Stimulated activated effector memory CD8-positive, alpha-beta T cell treated with anti-CD3 and anti-CD28 coated beads, Interleukin-12 subunit alpha, Interleukin-12 subunit beta, amount 100 ng/mL, for 72 hours (primary cell): ENCODE measurements around the gene NEDD4L.
A peak's percentile ranks its signal among the peaks of the same experiment; 100 is the strongest.
"Not testable (repeated sequence)": the region's sequence is repeated elsewhere in the genome, so short reads cannot be mapped to it uniquely, and the experiment has no call there.

Experiments used
- ATAC-seq: fragments of 150-1000 bp; cut with Tn5 transposase; 2 replicates; pipeline ENCODE4 v1.10.0; 2021
- DNase-seq, 2 donors: peaks; one replicate each; pipeline ENCODE4 v3.0.0; 2021 to 2022; ENCODE audit warnings: low spot score in 2 of 2
- H3K27ac Mint-ChIP-seq: one replicate; pipeline ENCODE4 v1.8.0; 2022; ENCODE audit warnings: mild to moderate bottlenecking, mixed read lengths
- H3K36me3 Mint-ChIP-seq: one replicate; pipeline ENCODE4 v1.8.0; 2022; ENCODE audit warnings: mild to moderate bottlenecking, mixed read lengths
- H3K4me1 Mint-ChIP-seq: one replicate; pipeline ENCODE4 v1.8.0; 2022; ENCODE audit warnings: mixed read lengths
- H3K4me3 Mint-ChIP-seq: one replicate; pipeline ENCODE4 v1.8.0; 2022; ENCODE audit warnings: mild to moderate bottlenecking, mixed read lengths
- H3K9me3 Mint-ChIP-seq: one replicate; pipeline ENCODE4 v1.8.0; 2022; ENCODE audit warnings: mixed read lengths

NEDD4L gene

GRCh38 chr18:58152216-58152615, 108.2 kb downstream of the NEDD4L start:
- Mint-ChIP-seq H3K9me3 (no peaks in the 10 kb centered on the region), H3K4me3 (no peak overlapping the region), H3K4me1 (peaks cover 6% of the 10 kb centered on the region), H3K36me3 (no peaks in the 10 kb centered on the region), H3K27ac (no peak overlapping the region)
- DNase-seq: no peak
- no peak for ATAC-seq

GRCh38 chr18:58152891-58153290, 108.9 kb downstream of the NEDD4L start:
- Mint-ChIP-seq H3K4me1 (peaks cover 6% of the 10 kb centered on the region), H3K27ac (no peak overlapping the region), H3K36me3 (no peaks in the 10 kb centered on the region), H3K4me3 (no peak overlapping the region), H3K9me3 (no peaks in the 10 kb centered on the region)
- ATAC-seq (no peak), DNase-seq (no peak)

DNA sequence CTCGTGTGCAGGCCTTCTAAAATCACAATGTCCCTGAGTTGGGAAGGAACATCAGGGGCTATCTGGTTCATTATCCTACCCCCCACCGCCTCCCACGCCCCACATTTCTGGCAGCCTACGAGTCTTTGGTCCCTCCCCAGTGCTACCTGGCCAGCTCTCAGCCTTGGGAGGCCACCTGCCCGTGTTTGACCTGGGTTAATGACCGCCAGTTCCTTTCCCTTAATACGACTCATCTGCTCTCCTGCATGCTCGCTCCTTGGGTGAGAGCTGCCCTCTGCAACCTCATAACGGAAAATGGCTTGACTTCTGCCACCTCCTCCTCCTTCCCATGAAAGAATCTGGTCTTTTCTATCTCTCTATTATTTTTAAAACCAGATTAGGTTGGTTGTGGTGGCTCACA, 112.5 kb downstream of the NEDD4L start:
- H3K4me1 Mint-ChIP-seq: no peaks in the 10 kb centered on the region
- ATAC-seq (no peak), DNase-seq (no peak)
- no peaks in the 10 kb centered on the region for H3K9me3 Mint-ChIP-seq
- no peaks in the 10 kb centered on the region for H3K36me3 Mint-ChIP-seq
- no peak overlapping the region for H3K4me3 Mint-ChIP-seq
- no peak overlapping the region for H3K27ac Mint-ChIP-seq

GRCh38 chr18:58157237-58157636, 113.2 kb downstream of the NEDD4L start:
- H3K27ac Mint-ChIP-seq: no peak overlapping the region
- H3K4me1 Mint-ChIP-seq: no peaks in the 10 kb centered on the region
- no peaks in the 10 kb centered on the region for H3K36me3 Mint-ChIP-seq
- H3K9me3 Mint-ChIP-seq: no peaks in the 10 kb centered on the region
- DNase-seq (no peak), ATAC-seq (no peak)
- no peak overlapping the region for H3K4me3 Mint-ChIP-seq

- DNase-seq: no peak
- H3K4me1 Mint-ChIP-seq: no peaks in the 10 kb centered on the region
- peak; percentile 43 for ATAC-seq
- H3K27ac Mint-ChIP-seq: no peak overlapping the region
- no peaks in the 10 kb centered on the region for H3K9me3 Mint-ChIP-seq
- no peaks in the 10 kb centered on the region for H3K36me3 Mint-ChIP-seq
- no peak overlapping the region for H3K4me3 Mint-ChIP-seq
Measured at GRCh38 chr18:58158008-58158407, 114.0 kb downstream of the NEDD4L start.

DNA sequence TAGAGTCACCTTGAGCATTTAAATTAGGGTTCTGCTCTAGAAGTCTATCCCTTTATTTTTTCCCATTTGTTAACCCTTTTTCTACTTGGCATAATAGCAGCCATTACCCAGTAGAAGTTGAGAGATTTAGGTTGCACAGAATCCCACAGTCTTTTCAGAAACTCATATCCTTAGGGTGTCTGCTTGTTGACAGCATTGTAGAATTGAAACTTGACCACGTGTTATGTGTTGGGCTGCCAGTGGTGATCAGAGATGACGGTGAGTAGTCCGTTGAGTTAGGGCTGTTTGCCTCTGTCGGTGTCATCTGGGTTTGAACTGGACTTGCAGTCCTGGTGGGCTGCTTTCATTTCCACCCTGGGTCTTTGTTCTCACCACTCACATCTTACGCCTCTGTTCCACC, 114.4 kb downstream of the NEDD4L start:
- Mint-ChIP-seq H3K4me1 (no peaks in the 10 kb centered on the region), H3K4me3 (no peak overlapping the region), H3K27ac (no peak overlapping the region), H3K9me3 (no peaks in the 10 kb centered on the region), H3K36me3 (no peaks in the 10 kb centered on the region)
- ATAC-seq: peak; percentile 48
- no peak for DNase-seq

- Mint-ChIP-seq H3K36me3 (no peaks in the 10 kb centered on the region), H3K4me3 (no peak overlapping the region), H3K9me3 (no peaks in the 10 kb centered on the region), H3K4me1 (no peaks in the 10 kb centered on the region), H3K27ac (no peak overlapping the region)
- no peak for DNase-seq
- no peak for ATAC-seq
Measured at GRCh38 chr18:58161659-58162058, 117.6 kb downstream of the NEDD4L start.

- Mint-ChIP-seq H3K9me3 (no peaks in the 10 kb centered on the region), H3K27ac (no peak overlapping the region), H3K36me3 (no peaks in the 10 kb centered on the region), H3K4me1 (no peaks in the 10 kb centered on the region), H3K4me3 (no peak overlapping the region)
- ATAC-seq (no peak), DNase-seq (no peak)
Measured at GRCh38 chr18:58162127-58162526, 118.1 kb downstream of the NEDD4L start.

- no peak overlapping the region for H3K4me3 Mint-ChIP-seq
- no peak for ATAC-seq
- no peak overlapping the region for H3K27ac Mint-ChIP-seq
- H3K9me3 Mint-ChIP-seq: no peaks in the 10 kb centered on the region
- DNase-seq: no peak
- H3K4me1 Mint-ChIP-seq: no peaks in the 10 kb centered on the region
- no peaks in the 10 kb centered on the region for H3K36me3 Mint-ChIP-seq
Measured at GRCh38 chr18:58163004-58163590, 119.1 kb downstream of the NEDD4L start.

GRCh38 chr18:58166278-58166844, 122.3 kb downstream of the NEDD4L start:
- DNase-seq (no peak), ATAC-seq (no peak)
- no peak overlapping the region for H3K4me3 Mint-ChIP-seq
- no peaks in the 10 kb centered on the region for H3K9me3 Mint-ChIP-seq
- H3K4me1 Mint-ChIP-seq: no peaks in the 10 kb centered on the region
- H3K36me3 Mint-ChIP-seq: no peaks in the 10 kb centered on the region
- no peak overlapping the region for H3K27ac Mint-ChIP-seq

DNA sequence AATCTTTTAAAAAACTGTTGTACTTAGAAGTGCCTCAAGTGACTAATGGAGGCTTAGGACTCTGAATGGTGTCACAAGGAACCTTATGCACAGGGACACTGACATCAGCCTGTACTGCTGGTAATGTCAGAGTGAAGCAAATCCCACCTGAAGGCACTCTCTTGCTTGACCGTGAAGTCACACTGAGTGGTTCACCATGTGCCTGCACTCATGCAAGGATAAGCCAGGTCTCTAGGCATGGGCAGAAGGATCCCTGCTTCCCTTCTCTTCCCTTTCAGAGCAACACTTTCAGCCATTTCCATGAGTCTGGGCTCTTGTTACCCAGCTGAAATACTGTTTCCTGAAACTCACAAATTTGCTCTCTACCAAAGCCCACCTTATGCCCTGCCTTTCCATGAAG, 123.0 kb downstream of the NEDD4L start:
- Mint-ChIP-seq H3K27ac (no peak overlapping the region), H3K36me3 (no peaks in the 10 kb centered on the region), H3K9me3 (no peaks in the 10 kb centered on the region), H3K4me1 (no peaks in the 10 kb centered on the region), H3K4me3 (no peak overlapping the region)
- ATAC-seq: no peak
- no peak for DNase-seq

GRCh38 chr18:58168221-58168620, 124.2 kb downstream of the NEDD4L start:
- no peaks in the 10 kb centered on the region for H3K4me1 Mint-ChIP-seq
- H3K27ac Mint-ChIP-seq: no peak overlapping the region
- no peak for DNase-seq
- H3K9me3 Mint-ChIP-seq: no peaks in the 10 kb centered on the region
- H3K4me3 Mint-ChIP-seq: no peak overlapping the region
- H3K36me3 Mint-ChIP-seq: no peaks in the 10 kb centered on the region
- ATAC-seq: no peak

DNA sequence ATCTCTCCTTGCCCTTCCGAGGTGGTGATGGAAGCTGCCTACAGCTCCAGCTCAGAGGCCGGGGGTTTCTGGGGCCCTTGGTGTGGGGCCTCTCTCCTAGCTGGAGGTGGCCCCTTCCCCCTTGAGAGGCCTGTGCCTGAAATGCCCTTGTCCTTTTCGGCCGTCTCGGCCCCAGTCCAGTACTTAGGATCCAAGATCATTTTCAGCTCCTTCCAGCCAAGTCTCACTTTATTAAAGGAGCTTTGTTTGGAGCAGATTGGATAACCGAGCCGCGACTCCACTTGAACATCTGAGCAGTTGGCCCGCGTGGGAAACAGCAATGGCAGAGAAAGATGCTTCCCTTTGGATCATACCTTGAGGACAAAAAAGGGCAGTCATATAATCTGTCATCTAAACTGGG, 125.0 kb downstream of the NEDD4L start:
- Mint-ChIP-seq H3K4me3 (no peak overlapping the region), H3K9me3 (no peaks in the 10 kb centered on the region), H3K4me1 (no peaks in the 10 kb centered on the region), H3K36me3 (no peaks in the 10 kb centered on the region), H3K27ac (no peak overlapping the region)
- DNase-seq: no peak
- no peak for ATAC-seq

DNA sequence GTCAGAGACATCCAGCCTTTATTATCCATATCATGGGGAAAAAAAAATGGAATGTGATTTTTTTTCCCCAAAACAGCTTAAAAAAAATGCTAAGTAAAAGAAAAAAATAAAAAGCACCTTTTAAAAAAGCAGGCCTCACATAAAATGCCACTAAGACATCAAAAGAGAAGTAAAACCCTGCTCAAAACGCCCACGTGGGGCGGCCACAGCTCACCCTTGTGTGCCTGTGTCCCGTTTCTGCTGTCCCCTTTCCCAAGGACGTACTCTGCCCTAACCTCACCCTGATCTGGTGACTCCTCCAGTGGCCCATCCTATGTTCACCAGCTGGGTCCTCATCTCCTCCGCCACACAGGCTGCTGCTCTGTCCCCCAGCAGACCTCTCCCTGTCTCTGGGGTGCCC, 125.4 kb downstream of the NEDD4L start:
- DNase-seq (no peak), ATAC-seq (no peak)
- H3K36me3 Mint-ChIP-seq: no peaks in the 10 kb centered on the region
- H3K4me1 Mint-ChIP-seq: no peaks in the 10 kb centered on the region
- H3K9me3 Mint-ChIP-seq: no peaks in the 10 kb centered on the region
- H3K27ac Mint-ChIP-seq: peak overlapping the region; percentile 21
- no peak overlapping the region for H3K4me3 Mint-ChIP-seq

GRCh38 chr18:58170036-58170435, 126.0 kb downstream of the NEDD4L start:
- H3K4me1 Mint-ChIP-seq, H3K36me3 Mint-ChIP-seq, H3K4me3 Mint-ChIP-seq, H3K9me3 Mint-ChIP-seq, DNase-seq, ATAC-seq: not testable (repeated sequence)
- H3K27ac Mint-ChIP-seq: peak overlapping the region; percentile 21

DNA sequence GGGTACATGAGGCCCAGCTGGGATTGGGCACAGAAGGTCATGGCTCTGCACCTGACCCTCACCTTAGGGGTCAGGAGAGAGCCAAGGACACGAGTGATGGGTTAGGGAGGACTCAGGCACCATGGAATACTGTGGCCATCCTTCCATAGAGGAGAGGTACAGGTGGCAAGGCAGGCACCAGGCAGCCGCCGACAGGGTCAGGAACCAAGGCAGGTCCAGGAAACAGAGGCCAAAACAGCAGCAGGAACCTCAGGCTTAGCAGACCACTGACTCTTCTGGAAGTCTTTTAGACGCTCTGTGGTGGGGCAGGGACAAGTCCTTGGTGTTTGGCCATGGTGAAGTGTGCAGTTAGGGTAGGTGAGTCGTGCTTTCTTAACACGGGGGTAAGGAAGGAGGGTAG, 128.0 kb downstream of the NEDD4L start:
- peak; percentile 47 for ATAC-seq
- DNase-seq: no peak
- Mint-ChIP-seq H3K9me3 (no peaks in the 10 kb centered on the region), H3K36me3 (no peaks in the 10 kb centered on the region), H3K4me3 (no peak overlapping the region), H3K4me1 (no peaks in the 10 kb centered on the region), H3K27ac (no peak overlapping the region)

GRCh38 chr18:58174285-58174684, 130.3 kb downstream of the NEDD4L start:
- Mint-ChIP-seq H3K4me1 (no peaks in the 10 kb centered on the region), H3K4me3 (no peak overlapping the region), H3K27ac (no peak overlapping the region), H3K9me3 (no peaks in the 10 kb centered on the region), H3K36me3 (no peaks in the 10 kb centered on the region)
- ATAC-seq: no peak
- no peak for DNase-seq
